ENCODE data around the gene RNF26.

Gene RNF26

GRCh38 chr11:119356349-119357031, 22.2 kb downstream of the RNF26 start:
- peak overlapping the region; percentile 98 for H3K27ac ChIP-seq (ENCODE audit: low read depth, low read length, poor library complexity, severe bottlenecking)
- peak overlapping the region; percentile 80 for H3K9ac ChIP-seq (ENCODE audit: low read length)
- peak overlapping the region; percentile 69 for H3K4me3 ChIP-seq (ENCODE audit: low read depth, low read length, poor library complexity, severe bottlenecking)

GRCh38 chr11:119357074-119357473, 22.7 kb downstream of the RNF26 start:
- Histone ChIP-seq H4K20me1 (ENCODE audit: insufficient read depth, low read length) (no peaks in the 10 kb centered on the region), H3K27me3 (ENCODE audit: insufficient read depth, low read length) (no peaks in the 10 kb centered on the region), H3K9me2 (ENCODE audit: low read depth, low read length) (no peaks in the 10 kb centered on the region), H3K27ac (ENCODE audit: low read depth, low read length, poor library complexity, severe bottlenecking) (peak overlapping the region; percentile 98), H3K4me3 (ENCODE audit: low read depth, low read length, poor library complexity, severe bottlenecking) (peak overlapping the region; percentile 69), H3K4me1 (ENCODE audit: insufficient read depth, low read length, severe bottlenecking) (peaks cover 59% of the 10 kb centered on the region), H2AFZ (ENCODE audit: low read length) (no peak overlapping the region), H3K36me3 (ENCODE audit: insufficient read depth, low read length) (no peaks in the 10 kb centered on the region), H3F3A (ENCODE audit: insufficient read depth, low read length) (no peaks in the 10 kb centered on the region), H3K79me2 (ENCODE audit: insufficient read depth, low read length) (no peaks in the 10 kb centered on the region), H3K9me3 (ENCODE audit: low read length) (no peaks in the 10 kb centered on the region), H3K9ac (ENCODE audit: low read length) (no peak overlapping the region; the same call in 1 of the 2 replicates), H3K4me2 (ENCODE audit: low read length) (peak overlapping the region; percentile 85)
- TF ChIP-seq, protein P1, sequence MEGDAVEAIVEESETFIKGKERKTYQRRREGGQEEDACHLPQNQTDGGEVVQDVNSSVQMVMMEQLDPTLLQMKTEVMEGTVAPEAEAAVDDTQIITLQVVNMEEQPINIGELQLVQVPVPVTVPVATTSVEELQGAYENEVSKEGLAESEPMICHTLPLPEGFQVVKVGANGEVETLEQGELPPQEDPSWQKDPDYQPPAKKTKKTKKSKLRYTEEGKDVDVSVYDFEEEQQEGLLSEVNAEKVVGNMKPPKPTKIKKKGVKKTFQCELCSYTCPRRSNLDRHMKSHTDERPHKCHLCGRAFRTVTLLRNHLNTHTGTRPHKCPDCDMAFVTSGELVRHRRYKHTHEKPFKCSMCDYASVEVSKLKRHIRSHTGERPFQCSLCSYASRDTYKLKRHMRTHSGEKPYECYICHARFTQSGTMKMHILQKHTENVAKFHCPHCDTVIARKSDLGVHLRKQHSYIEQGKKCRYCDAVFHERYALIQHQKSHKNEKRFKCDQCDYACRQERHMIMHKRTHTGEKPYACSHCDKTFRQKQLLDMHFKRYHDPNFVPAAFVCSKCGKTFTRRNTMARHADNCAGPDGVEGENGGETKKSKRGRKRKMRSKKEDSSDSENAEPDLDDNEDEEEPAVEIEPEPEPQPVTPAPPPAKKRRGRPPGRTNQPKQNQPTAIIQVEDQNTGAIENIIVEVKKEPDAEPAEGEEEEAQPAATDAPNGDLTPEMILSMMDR (IDR thresholded peaks at IDR 0.05; ENCODE audit: low read length) = no peak
- no peak for TF ChIP-seq EZH2 (IDR thresholded peaks at IDR 0.05; ENCODE audit: borderline replicate concordance, low read length)

More at GRCh38 chr11:119356349-119357031, 22.2 kb downstream of the RNF26 start:
- H3K4me1 ChIP-seq (ENCODE audit: insufficient read depth, low read length, severe bottlenecking) = peaks cover 53% of the 10 kb centered on the region
- H3K9me3 ChIP-seq (ENCODE audit: low read length) = no peaks in the 10 kb centered on the region
- TF ChIP-seq, protein P1 (IDR thresholded peaks at IDR 0.05; ENCODE audit: low read length) = peak; percentile 82
- TF ChIP-seq EZH2 (IDR thresholded peaks at IDR 0.05; ENCODE audit: borderline replicate concordance, low read length) = no peak
- H3K79me2 ChIP-seq (ENCODE audit: insufficient read depth, low read length) = no peaks in the 10 kb centered on the region
- H2AFZ ChIP-seq (ENCODE audit: low read length) = peak overlapping the region; percentile 76
- no peaks in the 10 kb centered on the region for H3F3A ChIP-seq (ENCODE audit: insufficient read depth, low read length)
- H3K36me3 ChIP-seq (ENCODE audit: insufficient read depth, low read length) = no peaks in the 10 kb centered on the region
- no peaks in the 10 kb centered on the region for H3K9me2 ChIP-seq (ENCODE audit: low read depth, low read length)
- peak overlapping the region; percentile 85 for H3K4me2 ChIP-seq (ENCODE audit: low read length)
- H4K20me1 ChIP-seq (ENCODE audit: insufficient read depth, low read length) = no peaks in the 10 kb centered on the region
- H3K27me3 ChIP-seq (ENCODE audit: insufficient read depth, low read length) = no peaks in the 10 kb centered on the region

GRCh38 chr11:119359365-119360214, 25.3 kb downstream of the RNF26 start:
- Histone ChIP-seq H3K4me2 (ENCODE audit: low read length) (peak overlapping the region; percentile 32; the same call in 1 of the 2 replicates), H3K4me1 (ENCODE audit: insufficient read depth, low read length, severe bottlenecking) (peaks cover 79% of the 10 kb centered on the region), H3K36me3 (ENCODE audit: insufficient read depth, low read length) (no peaks in the 10 kb centered on the region)

More at GRCh38 chr11:119359365-119360214, 25.3 kb downstream of the RNF26 start:
- peak overlapping the region; percentile 29; the same call in 1 of the 2 replicates for H3K9ac ChIP-seq (ENCODE audit: low read length)
- H2AFZ ChIP-seq (ENCODE audit: low read length) = no peak overlapping the region
- no peaks in the 10 kb centered on the region for H3K9me2 ChIP-seq (ENCODE audit: low read depth, low read length)
- H3K27ac ChIP-seq (ENCODE audit: low read depth, low read length, poor library complexity, severe bottlenecking) = peak overlapping the region; percentile 98
- no peaks in the 10 kb centered on the region for H3K27me3 ChIP-seq (ENCODE audit: insufficient read depth, low read length)
- no peaks in the 10 kb centered on the region for H3K9me3 ChIP-seq (ENCODE audit: low read length)
- H3K79me2 ChIP-seq (ENCODE audit: insufficient read depth, low read length) = no peaks in the 10 kb centered on the region
- H3K4me3 ChIP-seq (ENCODE audit: low read depth, low read length, poor library complexity, severe bottlenecking) = no peak overlapping the region
- H4K20me1 ChIP-seq (ENCODE audit: insufficient read depth, low read length) = no peaks in the 10 kb centered on the region
- no peaks in the 10 kb centered on the region for H3F3A ChIP-seq (ENCODE audit: insufficient read depth, low read length)
- TF ChIP-seq, protein P1 (IDR thresholded peaks at IDR 0.05; ENCODE audit: low read length) = no peak
- TF ChIP-seq EZH2 (IDR thresholded peaks at IDR 0.05; ENCODE audit: borderline replicate concordance, low read length) = no peak

All from OCI-LY1 (cell line).